Thyroid gland (tissue), 4 donors: Measurements from ENCODE around the gene P4HA2. TPM values are rescaled to one million over a fixed set of nuclear protein-coding genes. Genes with fewer than 3 reads are reported as not detected.

Experiments
- DNase-seq, 2 donors: peaks; one replicate each; pipeline ENCODE4 v3.0.0-alpha.2; 2019
- H3K27ac ChIP-seq, 3 donors: fragments of 200-600 bp; sonication (generic); 1 replicate in 2 of 3; 2 replicates in 1 of 3; pipeline ENCODE4 v1.5.1; 2016 to 2019; ENCODE audit warnings: mild to moderate bottlenecking in 1 of 3, moderate library complexity in 1 of 3
- H3K27me3 ChIP-seq: fragments of 200-600 bp; sonication (generic); one replicate; pipeline ENCODE4 v1.5.1; 2019
- H3K36me3 ChIP-seq, 2 donors: fragments of 200-600 bp; sonication (generic); one replicate each; pipeline ENCODE4 v1.5.1; 2016 to 2019
- H3K4me1 ChIP-seq, 2 donors: fragments of 200-600 bp; sonication (generic); one replicate each; pipeline ENCODE4 v1.5.1; 2017 to 2019
- H3K4me3 ChIP-seq, 3 donors: fragments of 200-600 bp; sonication (generic); replicated peaks in 1 of 3; 1 replicate in 2 of 3; 2 replicates in 1 of 3; pipeline ENCODE4 v1.5.1; 2016; ENCODE audit warnings: mild to moderate bottlenecking in 1 of 3
- H3K9me3 ChIP-seq: fragments of 200-600 bp; sonication (generic); one replicate; pipeline ENCODE4 v1.5.1; 2017
- CTCF ChIP-seq, 6 experiments: fragments of 200-600 bp in 3 of 6; fragments of 450-650 bp in 3 of 6; sonication (generic) in 3 of 6; IDR thresholded peaks; one replicate each; pipeline ENCODE4 v1.5.1; 2016 to 2019; ENCODE audit warnings: antibody characterized with exemption in 6 of 6, mild to moderate bottlenecking in 2 of 6, inconsistent platforms in 1 of 6, moderate library complexity in 1 of 6
- POLR2A ChIP-seq, 2 donors: fragments of 450-650 bp; IDR thresholded peaks; one replicate each; pipeline ENCODE4 v1.6.1; 2017; ENCODE audit warnings: antibody characterized with exemption in 2 of 2, mild to moderate bottlenecking in 2 of 2, moderate library complexity in 1 of 2
- WGBS, 2 donors: methylation state at CpG; one replicate each; pipeline ENCODE4 v1.1.5; 2017; 5-methylcytosine and 5-hydroxymethylcytosine counted together
- intact Hi-C: fragments of 100-400 bp; cut with DNase I; formaldehyde crosslinking; loops from one replicate; pipeline ENCODE4 v1.15.1; 2023
- total RNA-seq, 4 donors: library from RNA; depleted of rRNA; stranded (reverse); fragments of >200 nt; gene quantifications; one replicate each; pipeline ENCODE4 v1.2.3, GENCODE V29; 2016

The P4HA2 gene
- total RNA-seq, 4 donors from 2014 or later: 21.3 to 32.0 (median 29.6) TPM

GRCh38 chr5:132222649-132223038, 5.0 kb downstream of the P4HA2 start:
- intact Hi-C loops: no loop called here
- no peaks in the 10 kb centered on the region for H3K27me3 ChIP-seq
- no peak overlapping the region for H3K4me3 ChIP-seq
- no peak for TF ChIP-seq CTCF (IDR thresholded peaks at IDR 0.05)
- TF ChIP-seq POLR2A (IDR thresholded peaks at IDR 0.05): no peak
- H3K9me3 ChIP-seq: no peaks in the 10 kb centered on the region
- 93 to 99% methylated on average over 3 of the region's 3 CpGs for WGBS, 2 donors
- H3K27ac ChIP-seq: no peak overlapping the region
- DNase-seq: no peak
- peaks cover 0 to 3% of the 10 kb centered on the region in 2 donors for H3K36me3 ChIP-seq
- peaks cover 23 to 46% of the 10 kb centered on the region in 2 donors for H3K4me1 ChIP-seq

GRCh38 chr5:132221781-132222648, 5.6 kb downstream of the P4HA2 start:
- Histone ChIP-seq H3K27me3 (no peaks in the 10 kb centered on the region), H3K4me3 (no peak overlapping the region), H3K27ac (no peak overlapping the region), H3K4me1 (peaks cover 22 to 44% of the 10 kb centered on the region in 2 donors), H3K9me3 (no peaks in the 10 kb centered on the region), H3K36me3 (peaks cover 3 to 7% of the 10 kb centered on the region in 2 donors)
- intact Hi-C loops: no loop called here
- no peak for TF ChIP-seq POLR2A (IDR thresholded peaks at IDR 0.05)
- no peak for DNase-seq
- 69 to 88% methylated on average over 4 to 7 of the region's 7 CpGs for WGBS, 2 donors

GRCh38 chr5:132220491-132220890, 7.2 kb downstream of the P4HA2 start:
- TF ChIP-seq CTCF (IDR thresholded peaks at IDR 0.05): no peak
- TF ChIP-seq POLR2A (IDR thresholded peaks at IDR 0.05): no peak
- H3K36me3 ChIP-seq: peaks cover 3 to 7% of the 10 kb centered on the region in 2 donors
- no peak for DNase-seq
- H3K9me3 ChIP-seq: no peaks in the 10 kb centered on the region
- no peak overlapping the region for H3K4me3 ChIP-seq
- intact Hi-C loops: no loop called here
- no peak overlapping the region for H3K27ac ChIP-seq
- H3K4me1 ChIP-seq: peaks cover 13 to 30% of the 10 kb centered on the region in 2 donors
- 90 to 97% methylated on average over 2 of the region's 2 CpGs for WGBS, 2 donors
- H3K27me3 ChIP-seq: no peaks in the 10 kb centered on the region

- DNase-seq: no peak
- Histone ChIP-seq H3K27ac (no peak overlapping the region), H3K27me3 (no peaks in the 10 kb centered on the region), H3K36me3 (peaks cover 3 to 7% of the 10 kb centered on the region in 2 donors), H3K4me3 (no peak overlapping the region), H3K9me3 (no peaks in the 10 kb centered on the region), H3K4me1 (peaks cover 8 to 30% of the 10 kb centered on the region in 2 donors)
- intact Hi-C loops: no loop called here
- TF ChIP-seq CTCF (IDR thresholded peaks at IDR 0.05): no peak
- no peak for TF ChIP-seq POLR2A (IDR thresholded peaks at IDR 0.05)
- 92 to 100% methylated on average over 1 of the region's 1 CpG for WGBS, 2 donors
Observed at GRCh38 chr5:132219981-132220380, 7.7 kb downstream of the P4HA2 start.

- peaks cover 2 to 28% of the 10 kb centered on the region in 2 donors for H3K4me1 ChIP-seq
Observed at GRCh38 chr5:132219289-132219970, 8.2 kb downstream of the P4HA2 start.

More at GRCh38 chr5:132219289-132219970, 8.2 kb downstream of the P4HA2 start:
- H3K4me3 ChIP-seq: no peak overlapping the region
- intact Hi-C loops: no loop called here
- no peaks in the 10 kb centered on the region for H3K9me3 ChIP-seq
- 98 to 100% methylated on average over 6 of the region's 6 CpGs for whole genome bisulfite sequencing, 2 donors
- TF ChIP-seq CTCF (IDR thresholded peaks at IDR 0.05) (no peak), POLR2A (IDR thresholded peaks at IDR 0.05) (no peak)
- DNase-seq: no peak
- H3K36me3 ChIP-seq: peaks cover 3 to 7% of the 10 kb centered on the region in 2 donors
- H3K27ac ChIP-seq: no peak overlapping the region
- no peaks in the 10 kb centered on the region for H3K27me3 ChIP-seq
